HG02678 (cell line): ENCODE results near the gene PGLYRP1.

Experiments used
- ATAC-seq: cut with Tn5 transposase; IDR thresholded peaks from one replicate; pipeline ENCODE4 v1.9.1; 2021; ENCODE audit warnings: mild to moderate bottlenecking, moderate library complexity; ENCODE audit not compliant: unreplicated experiment

The PGLYRP1 gene

GRCh38 chr19:46006411-46006810 is 16.4 kb downstream of the PGLYRP1 start:
- no peak for ATAC-seq

- no peak for ATAC-seq
Measured at GRCh38 chr19:46002678-46003275, 20.1 kb downstream of the PGLYRP1 start.

- peak; percentile 52 for ATAC-seq
Measured at GRCh38 chr19:46000491-46001246, 22.2 kb downstream of the PGLYRP1 start.

GRCh38 chr19:45999653-46000121 is 23.2 kb downstream of the PGLYRP1 start:
- ATAC-seq: no peak

GRCh38 chr19:45998834-45999233 is 24.0 kb downstream of the PGLYRP1 start:
- no peak for ATAC-seq

GRCh38 chr19:45996933-45997332 is 25.9 kb downstream of the PGLYRP1 start:
- ATAC-seq: no peak

GRCh38 chr19:45995715-45996385 is 27.0 kb downstream of the PGLYRP1 start:
- no peak for ATAC-seq

- peak; percentile 95 for ATAC-seq
Measured at GRCh38 chr19:45994998-45995714, 27.7 kb downstream of the PGLYRP1 start, which contains the start of gene CCDC61. TSS of gene CCDC61 (plus strand) at chr19:45995467. CDS start at chr19:46003019, 7,552 bp downstream.

- ATAC-seq: peak; percentile 1
Measured at GRCh38 chr19:45994456-45994997, 28.3 kb downstream of the PGLYRP1 start.

GRCh38 chr19:45990113-45990728 is 32.6 kb downstream of the PGLYRP1 start:
- ATAC-seq: no peak

- no peak for ATAC-seq
Measured at GRCh38 chr19:45985321-45985720, 37.5 kb downstream of the PGLYRP1 start.

GRCh38 chr19:45981350-45981749 is 41.5 kb downstream of the PGLYRP1 start:
- ATAC-seq: no peak

- no peak for ATAC-seq
Measured at GRCh38 chr19:45978156-45978555, 44.7 kb downstream of the PGLYRP1 start.

- ATAC-seq: no peak
Measured at GRCh38 chr19:45976178-45976577, 46.7 kb downstream of the PGLYRP1 start.

- ATAC-seq: no peak
Measured at GRCh38 chr19:45975306-45976070, 47.4 kb downstream of the PGLYRP1 start.

- ATAC-seq: no peak
Measured at GRCh38 chr19:45973553-45974338, 49.1 kb downstream of the PGLYRP1 start, which contains the start of gene NOVA2. TSS of gene NOVA2 (minus strand) at chr19:45973865. CDS start at chr19:45973351, 514 bp downstream.

- no peak for ATAC-seq
Measured at GRCh38 chr19:45972947-45973540, 49.8 kb downstream of the PGLYRP1 start.
